COLO668 (cell line): Measurements from ENCODE around the gene EPHA2.

Source experiments
- DNase-seq: peaks from one replicate; lab custom pipeline; 2025; ENCODE audit not compliant: unreplicated experiment; lab: John Stamatoyannopoulos, UW

Gene EPHA2

DNA sequence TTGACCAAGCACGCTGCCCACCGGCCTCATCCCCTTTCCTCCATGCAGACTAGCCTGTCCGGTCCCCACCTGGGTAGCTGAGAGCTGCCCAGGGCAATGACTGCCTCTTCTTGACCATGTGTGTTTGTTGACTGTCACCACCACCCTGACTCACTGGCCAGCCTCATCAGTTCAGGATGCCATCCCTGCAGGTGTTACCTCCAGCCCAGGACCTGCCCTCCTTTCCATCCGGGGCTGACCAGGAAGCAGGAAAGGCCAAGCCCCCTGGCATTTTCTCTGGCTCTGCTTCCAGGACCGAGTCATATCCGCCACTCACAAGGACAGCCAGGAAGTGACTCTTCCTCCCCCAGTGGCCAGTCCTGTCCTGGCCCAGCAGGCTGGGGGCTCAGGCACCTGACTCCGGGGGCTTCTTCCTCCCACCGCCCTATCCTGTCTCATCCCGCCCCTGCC is 17.1 kb downstream of the EPHA2 start:
- no peak for DNase-seq

GRCh38 chr1:16137890-16138467 is 17.9 kb downstream of the EPHA2 start:
- no peak for DNase-seq

DNA sequence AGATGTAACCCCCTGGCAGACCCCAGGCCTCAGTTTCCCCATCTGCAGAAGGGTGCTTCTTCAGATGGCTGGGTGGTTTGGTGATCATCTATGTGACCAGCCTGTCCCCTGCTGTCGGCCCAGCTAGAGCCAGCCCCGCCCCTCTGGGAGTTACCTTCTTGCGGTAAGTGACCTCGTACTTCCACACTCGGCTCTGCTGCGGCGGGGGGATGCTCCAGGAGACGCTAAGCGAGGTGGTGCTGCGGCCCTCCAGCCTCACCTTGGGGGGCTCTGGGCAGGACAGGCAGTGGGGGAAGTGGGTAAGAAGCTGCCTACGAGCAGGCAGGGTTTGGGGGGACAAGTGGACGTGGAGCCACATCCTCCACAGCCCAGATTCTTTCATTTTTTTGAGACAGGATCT is 20.4 kb downstream of the EPHA2 start:
- no peak for DNase-seq

DNA sequence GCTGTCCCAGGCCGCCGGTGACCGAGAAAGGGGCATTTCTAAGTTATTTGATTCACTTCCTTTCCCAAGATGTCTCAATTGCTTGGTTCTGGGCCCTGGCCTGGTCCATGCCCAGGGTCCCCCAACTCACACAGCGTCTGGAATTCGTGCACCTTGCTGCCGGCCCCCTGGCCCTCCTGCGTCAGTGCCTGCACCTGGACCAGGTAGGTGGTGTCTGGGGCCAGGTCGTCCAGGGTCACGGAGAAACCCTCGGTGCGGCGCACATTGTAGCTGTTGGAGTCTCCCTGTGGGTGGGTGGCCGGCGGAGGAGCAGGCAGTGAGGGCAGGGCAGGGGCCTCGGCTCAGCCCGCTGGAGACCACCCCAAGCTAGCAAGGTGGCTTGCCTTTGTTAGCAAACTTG is 21.0 kb downstream of the EPHA2 start:
- DNase-seq, result no peak

GRCh38 chr1:16134066-16134801 is 21.6 kb downstream of the EPHA2 start:
- no peak for DNase-seq

GRCh38 chr1:16133007-16133961 is 22.6 kb downstream of the EPHA2 start:
- no peak for DNase-seq

DNA sequence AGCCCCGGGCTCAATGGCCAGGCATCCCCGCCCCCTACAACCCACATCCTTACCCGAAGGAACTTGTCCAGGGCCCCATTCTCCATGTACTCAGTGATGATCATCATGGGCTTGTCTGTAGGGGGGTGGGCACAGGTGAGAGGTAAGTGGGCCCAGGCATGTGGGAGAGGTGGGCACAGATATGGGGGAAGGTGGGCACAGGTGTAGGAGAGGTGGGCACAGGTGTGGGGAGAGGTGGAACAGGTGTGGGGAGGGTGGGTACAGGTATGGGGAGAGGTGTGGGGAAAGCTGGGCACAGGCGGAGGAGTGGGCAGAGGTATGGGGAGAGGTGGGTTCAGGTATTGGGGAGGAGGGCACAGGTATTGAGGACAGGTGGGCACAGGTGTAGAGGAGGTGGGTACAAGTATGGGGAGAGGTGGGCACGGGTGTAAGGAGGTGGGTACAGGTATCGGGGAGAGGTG is 23.5 kb downstream of the EPHA2 start:
- DNase-seq, result no peak

DNA sequence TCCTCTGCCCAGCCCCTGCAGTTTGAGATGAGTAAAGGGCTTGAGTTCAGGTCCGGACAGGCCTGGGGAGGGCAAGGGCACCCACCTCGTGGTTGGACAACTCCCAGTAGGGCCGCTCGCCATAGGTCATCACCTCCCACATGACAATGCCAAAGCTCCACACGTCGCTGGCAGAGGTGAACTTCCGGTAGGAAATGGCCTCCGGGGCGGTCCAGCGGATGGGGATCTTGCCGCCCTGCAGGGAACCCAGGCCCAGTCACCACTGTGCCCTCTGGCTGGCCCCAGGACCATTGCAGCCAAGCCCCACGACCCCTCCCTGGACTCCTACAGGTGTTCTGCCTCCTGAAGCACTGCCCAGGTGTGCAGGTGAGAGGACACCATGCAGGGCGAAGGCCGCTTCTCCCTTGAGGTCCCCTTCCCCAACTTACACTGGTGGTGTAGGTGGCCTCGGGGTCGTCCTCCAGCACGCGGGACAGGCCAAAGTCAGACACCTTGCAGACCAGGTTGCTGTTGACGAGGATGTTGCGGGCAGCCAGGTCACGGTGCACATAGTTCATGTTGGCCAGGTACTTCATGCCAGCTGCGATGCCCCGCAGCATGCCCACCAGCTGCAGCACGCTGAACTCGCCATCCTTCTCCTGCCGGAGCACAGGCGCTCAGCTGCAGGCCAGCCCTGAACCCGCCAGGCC is 24.1 kb downstream of the EPHA2 start:
- no peak for DNase-seq

DNA sequence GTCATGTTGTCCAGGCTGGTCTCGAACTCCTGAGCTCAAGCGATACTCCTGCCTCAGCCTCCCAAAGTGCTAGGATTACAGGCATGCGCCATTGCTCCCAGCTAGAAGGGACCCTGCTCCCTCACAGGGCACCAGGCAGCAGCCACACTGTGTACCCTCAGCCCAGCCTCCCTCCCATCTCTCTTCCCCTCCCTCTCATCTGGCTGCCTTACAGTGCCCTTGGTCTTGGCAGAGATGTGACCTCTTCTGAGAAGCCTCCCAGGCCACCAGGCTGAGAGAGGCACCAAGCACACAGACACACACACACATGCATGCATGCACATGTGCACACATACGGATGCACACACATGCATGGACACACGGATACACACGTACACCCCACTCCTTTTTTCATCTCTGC is 25.0 kb downstream of the EPHA2 start:
- DNase-seq, result no peak

DNA sequence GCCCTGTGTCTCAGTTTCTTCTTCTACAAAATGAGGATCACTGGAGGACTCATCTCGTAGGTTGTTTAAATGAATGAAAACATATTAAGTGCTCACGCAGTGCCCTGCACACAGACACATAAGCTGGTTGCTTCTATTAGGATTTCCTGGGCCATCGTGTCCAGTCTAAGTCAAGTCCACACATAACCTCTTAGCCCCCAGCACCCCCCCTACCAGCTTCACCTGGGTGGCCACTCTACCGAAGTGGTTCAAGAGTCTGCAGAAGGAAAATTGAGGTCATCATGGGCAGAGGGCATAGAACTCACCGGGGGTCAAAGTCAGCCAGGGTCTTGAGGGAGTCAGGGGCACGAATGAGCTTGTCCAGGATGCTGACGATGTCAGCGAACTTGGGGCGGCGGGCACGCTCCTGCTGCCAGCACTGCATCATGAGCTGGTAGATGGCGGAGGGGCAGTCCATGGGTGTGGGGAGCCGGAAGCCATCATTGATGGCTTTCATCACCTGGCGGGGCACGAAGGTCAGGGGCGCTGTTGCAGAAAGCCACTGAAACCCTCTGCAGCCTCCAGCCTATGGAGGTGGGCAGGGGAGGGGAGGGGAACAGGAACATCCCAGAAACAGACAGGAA is 25.8 kb downstream of the EPHA2 start:
- no peak for DNase-seq

DNA sequence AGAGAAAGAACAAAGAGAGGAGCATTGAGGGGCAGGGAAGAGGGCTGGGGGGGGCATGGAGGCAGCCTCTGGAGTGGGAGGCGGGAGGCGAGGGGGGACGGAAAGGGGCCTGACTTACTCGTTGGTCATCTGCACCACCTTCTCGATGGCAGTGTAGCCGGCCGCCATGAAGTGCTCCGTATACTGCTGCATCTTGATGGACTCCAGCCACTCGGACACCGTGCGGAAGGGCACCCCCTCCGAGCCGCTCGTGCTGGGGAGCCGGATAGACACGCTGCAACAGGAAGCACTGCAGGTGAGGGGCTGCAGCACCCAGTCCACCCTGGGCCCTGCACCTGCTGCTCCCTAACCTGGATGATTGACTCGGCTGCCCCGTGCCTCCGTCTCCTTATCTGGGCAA is 26.6 kb downstream of the EPHA2 start:
- no peak for DNase-seq

GRCh38 chr1:16128338-16128741 is 27.5 kb downstream of the EPHA2 start:
- DNase-seq, result no peak

DNA sequence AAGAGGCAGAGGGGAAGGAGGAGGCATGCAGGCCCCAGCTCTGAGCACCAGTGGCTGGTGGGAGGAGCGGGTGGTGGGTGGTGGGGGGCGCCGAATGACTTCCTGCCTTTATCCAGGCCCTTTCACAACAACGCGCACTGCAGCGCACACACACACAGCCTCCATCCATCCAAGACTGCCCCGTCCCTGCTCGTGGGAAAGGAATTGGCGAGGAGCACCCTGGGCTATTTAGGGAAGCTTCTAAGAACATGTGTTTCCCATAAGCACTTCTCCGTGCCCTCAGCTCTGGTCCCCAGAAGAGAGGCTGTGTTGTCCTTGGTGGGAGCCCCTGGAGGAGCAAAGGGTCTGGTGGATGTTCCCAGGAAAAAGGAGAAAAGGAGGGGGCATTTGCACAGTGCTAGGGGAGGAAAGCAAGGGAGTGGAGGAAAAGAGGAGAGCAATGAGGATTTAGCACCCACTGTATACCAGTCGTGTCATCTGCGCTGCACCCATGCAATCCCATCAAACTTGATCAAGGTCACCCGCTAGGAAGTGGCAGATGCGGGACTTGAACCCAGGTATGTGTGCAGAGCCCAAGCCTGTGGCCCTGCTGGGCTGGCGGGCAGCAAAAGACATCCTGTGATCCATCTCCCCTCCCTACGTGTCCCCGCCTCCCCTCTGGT is 28.1 kb downstream of the EPHA2 start:
- DNase-seq, result no peak

GRCh38 chr1:16126743-16127515 is 28.9 kb downstream of the EPHA2 start:
- no peak for DNase-seq

DNA sequence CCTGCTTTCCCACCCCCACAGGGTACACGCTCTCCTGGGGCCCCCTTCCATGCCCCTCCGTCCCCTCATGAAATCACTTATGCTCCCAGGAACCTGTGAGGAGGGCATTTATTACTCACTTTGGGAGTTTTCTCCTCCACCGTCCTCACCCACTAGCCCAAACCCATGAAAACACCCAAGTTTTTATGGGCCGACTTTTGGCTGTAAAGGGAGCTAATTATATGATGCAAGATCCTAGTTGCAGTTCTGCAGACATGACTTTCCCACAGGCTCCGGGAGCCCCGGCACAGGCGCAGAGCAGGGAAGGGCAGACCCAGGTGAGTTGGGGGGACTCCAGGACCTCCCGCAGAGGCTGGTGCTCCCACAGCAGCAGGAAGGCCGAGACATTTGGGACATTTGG is 29.7 kb downstream of the EPHA2 start:
- DNase-seq, result no peak

- DNase-seq, result no peak
Observed at GRCh38 chr1:16125483-16125882, 30.4 kb downstream of the EPHA2 start.

DNA sequence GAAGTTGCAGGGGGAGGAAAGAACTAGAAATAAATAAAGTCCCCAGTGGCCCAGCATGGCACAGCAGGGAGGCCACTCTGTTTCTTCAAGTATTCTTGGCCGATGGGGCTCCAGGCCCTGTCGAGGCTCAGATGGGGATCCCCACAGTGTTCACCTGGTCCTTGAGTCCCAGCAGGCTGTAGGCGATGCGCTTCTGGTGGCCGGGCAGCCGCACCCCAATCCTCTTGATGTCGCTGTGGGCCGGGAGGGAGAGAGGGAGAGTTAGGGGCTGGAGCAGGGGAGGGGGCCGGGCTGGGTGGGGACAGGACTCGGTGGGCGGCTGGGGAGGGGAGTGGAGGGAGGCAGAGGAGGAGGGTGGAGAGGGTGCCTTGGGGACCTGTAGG is 30.8 kb downstream of the EPHA2 start:
- DNase-seq, result no peak

DNA sequence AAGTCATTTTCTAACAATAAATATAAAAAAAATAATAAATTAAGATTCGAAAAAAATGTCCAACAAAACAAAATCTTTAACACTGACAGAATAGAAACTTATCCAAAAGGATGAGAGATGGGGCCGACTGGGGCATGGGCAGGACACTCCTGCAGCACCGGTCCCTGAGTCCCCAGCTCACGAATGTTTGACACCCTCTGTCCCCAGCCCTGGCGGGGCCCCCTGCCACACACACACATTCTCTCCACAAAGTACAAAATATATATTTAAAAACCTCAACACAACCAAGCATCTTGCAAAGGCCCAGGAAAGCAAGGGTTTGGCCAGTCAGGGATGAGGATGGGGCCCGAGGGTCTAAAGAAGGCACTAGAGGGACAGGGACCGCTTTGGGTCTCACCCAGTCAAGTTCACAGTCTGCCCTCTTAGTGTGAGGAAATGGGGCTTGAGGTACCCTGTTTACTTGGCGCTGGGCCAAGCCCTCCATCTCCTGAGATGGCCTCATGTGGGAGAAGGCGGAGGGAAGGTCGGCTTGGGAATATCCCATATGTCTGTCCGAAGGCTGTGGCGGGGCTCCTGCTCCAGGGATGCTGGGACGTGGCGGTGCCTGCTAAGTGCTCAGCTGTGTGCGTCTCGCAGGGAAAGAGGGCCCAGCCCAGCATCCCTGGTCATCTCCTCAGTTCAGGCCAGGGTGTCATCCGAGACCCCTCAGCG is 31.3 kb downstream of the EPHA2 start:
- DNase-seq, result no peak

DNA sequence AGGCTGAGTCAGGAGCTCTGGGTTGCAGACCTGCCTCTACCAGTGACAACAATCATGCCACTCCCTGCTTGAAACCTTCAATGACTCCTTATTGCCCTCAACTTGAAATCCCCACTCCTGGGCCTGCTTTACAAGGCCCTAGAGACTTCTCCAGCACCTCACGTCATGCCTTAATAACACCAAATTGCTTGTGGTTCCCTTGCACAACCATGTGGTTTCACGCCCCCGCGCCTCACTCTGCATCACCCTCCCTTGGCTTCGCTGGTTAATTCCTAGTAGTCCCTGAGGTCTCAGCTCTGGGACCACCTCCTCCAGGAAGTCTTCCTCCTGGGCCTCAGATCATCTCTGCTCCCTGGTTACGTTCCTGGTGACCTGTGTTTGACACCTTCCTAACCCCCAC is 33.0 kb downstream of the EPHA2 start:
- no peak for DNase-seq
